ENCODE data around the gene GREB1L. TPM values are rescaled to one million over a fixed set of nuclear protein-coding genes. Genes with fewer than 3 reads are reported as not detected.

The GREB1L gene
- total and polyA plus RNA-seq, 9 of the 15 experiments (the other 6 are each of a cell fraction or from before 2014, with no cell fraction given), result 0.03 TPM; not detected in 8

DNA sequence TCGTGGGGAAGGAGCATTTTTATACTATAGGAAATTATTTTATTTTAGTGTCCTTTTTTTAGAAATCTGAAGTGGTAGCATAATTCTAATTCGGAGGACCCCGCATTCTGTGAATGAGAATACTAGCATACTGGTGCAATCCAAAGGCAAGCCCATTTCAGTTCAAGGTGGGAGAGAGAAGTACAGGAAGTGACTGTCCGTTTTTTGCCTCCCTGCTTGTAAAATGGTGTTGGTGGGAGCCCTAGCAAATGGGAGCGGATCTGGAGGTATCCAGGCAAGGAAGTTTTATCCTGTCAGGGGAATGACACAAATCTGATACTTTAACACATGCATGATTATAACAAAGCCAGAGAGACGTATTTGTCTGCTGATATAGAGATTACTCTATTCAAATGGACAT, 216.8 kb downstream of the GREB1L start:
- DNase-seq (ENCODE audit: extremely low read depth in 1 of 4, low spot score in 3 of 4) (no peak), FAIRE-seq (no peak), ATAC-seq (peak; percentile 55)
- Histone ChIP-seq H2AFZ (ENCODE audit: low read depth, low read length) (no peak overlapping the region), H3K4me3 (no peak overlapping the region), H3K27ac (ENCODE audit: extremely low read depth, low read depth, low read length) (no peak overlapping the region), H3K36me3 (ENCODE audit: control insufficient read depth, insufficient read depth, low read length) (no peaks in the 10 kb centered on the region), H3K9me1 (ENCODE audit: control insufficient read depth, insufficient read depth, low read length) (no peaks in the 10 kb centered on the region), H3K79me2 (ENCODE audit: control insufficient read depth, insufficient read depth, low read length) (no peaks in the 10 kb centered on the region), H3K4me2 (ENCODE audit: insufficient read depth, low read length) (no peak overlapping the region), H3K9ac (ENCODE audit: insufficient read depth in 1 of 2, low read depth in 2 of 2, low read length in 2 of 2) (no peak overlapping the region), H3K9me3 (replicated peaks; ENCODE audit: control insufficient read depth, insufficient read depth, low read depth, low read length) (no peaks in the 10 kb centered on the region), H3K27me3 (ENCODE audit: control insufficient read depth in 2 of 2, insufficient read depth in 2 of 2, low read length in 2 of 2) (peaks cover 27 to 37% of the 10 kb centered on the region in 2 experiments), H3K4me1 (replicated peaks in 1 of 2; ENCODE audit: control insufficient read depth in 2 of 2, insufficient read depth in 2 of 2, low read length in 2 of 2) (no peaks in the 10 kb centered on the region), H4K20me1 (replicated peaks; ENCODE audit: control insufficient read depth, insufficient read depth, low read length) (no peaks in the 10 kb centered on the region)
- no TSS peak for BruUV-seq (replicated peaks)
- intact Hi-C loops (cut with micrococcal nuclease) (no loop called here), in situ Hi-C loops (cut with MboI) (no loop called here)
- 4% methylated on average over 6 of the region's 6 CpGs for WGBS (ENCODE audit: insufficient coverage, low coverage, missing lambda C conversion rate)
- TF ChIP-seq GTF2A2 (tag; IDR thresholded peaks at IDR 0.05) (no peak), LARP7 (IDR thresholded peaks at IDR 0.05) (no peak), MAFF (IDR thresholded peaks at IDR 0.05; ENCODE audit: low read length) (no peak), SNRNP70 (optimal IDR thresholded peaks at IDR 0.05; ENCODE audit: low read depth, low read length) (no peak)
- TF ChIP-seq, protein P1, sequence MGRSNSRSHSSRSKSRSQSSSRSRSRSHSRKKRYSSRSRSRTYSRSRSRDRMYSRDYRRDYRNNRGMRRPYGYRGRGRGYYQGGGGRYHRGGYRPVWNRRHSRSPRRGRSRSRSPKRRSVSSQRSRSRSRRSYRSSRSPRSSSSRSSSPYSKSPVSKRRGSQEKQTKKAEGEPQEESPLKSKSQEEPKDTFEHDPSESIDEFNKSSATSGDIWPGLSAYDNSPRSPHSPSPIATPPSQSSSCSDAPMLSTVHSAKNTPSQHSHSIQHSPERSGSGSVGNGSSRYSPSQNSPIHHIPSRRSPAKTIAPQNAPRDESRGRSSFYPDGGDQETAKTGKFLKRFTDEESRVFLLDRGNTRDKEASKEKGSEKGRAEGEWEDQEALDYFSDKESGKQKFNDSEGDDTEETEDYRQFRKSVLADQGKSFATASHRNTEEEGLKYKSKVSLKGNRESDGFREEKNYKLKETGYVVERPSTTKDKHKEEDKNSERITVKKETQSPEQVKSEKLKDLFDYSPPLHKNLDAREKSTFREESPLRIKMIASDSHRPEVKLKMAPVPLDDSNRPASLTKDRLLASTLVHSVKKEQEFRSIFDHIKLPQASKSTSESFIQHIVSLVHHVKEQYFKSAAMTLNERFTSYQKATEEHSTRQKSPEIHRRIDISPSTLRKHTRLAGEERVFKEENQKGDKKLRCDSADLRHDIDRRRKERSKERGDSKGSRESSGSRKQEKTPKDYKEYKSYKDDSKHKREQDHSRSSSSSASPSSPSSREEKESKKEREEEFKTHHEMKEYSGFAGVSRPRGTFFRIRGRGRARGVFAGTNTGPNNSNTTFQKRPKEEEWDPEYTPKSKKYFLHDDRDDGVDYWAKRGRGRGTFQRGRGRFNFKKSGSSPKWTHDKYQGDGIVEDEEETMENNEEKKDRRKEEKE (IDR thresholded peaks at IDR 0.05; ENCODE audit: borderline replicate concordance in 1 of 2, control insufficient read depth in 1 of 2, low read depth in 2 of 2, low read length in 1 of 2), result no peak
- CTCF ChIA-PET (ENCODE audit: low intra/inter-chr PET ratio), result interaction anchor here (0.6 kb wide), 1 partner anchor 361 kb away, joined by 3 read pairs; no protein-coding TSS in a partner anchor
- POLR2A ChIA-PET, result no interaction called here
